Measurements from ENCODE around the gene SIRT5. TPM values are rescaled to one million over a fixed set of nuclear protein-coding genes. Genes with fewer than 3 reads are reported as not detected.

Gene SIRT5
- total RNA-seq, 1 experiment from 2014 or later, result 14.3 TPM

- H3K9ac ChIP-seq (ENCODE audit: extremely low read depth, insufficient read length, low read length), result no peak overlapping the region
- no peaks in the 10 kb centered on the region for H3K23me2 ChIP-seq (ENCODE audit: insufficient read length, low read depth, low read length, poor library complexity, severe bottlenecking)
- Mint-ChIP-seq H3K36me3 (ENCODE audit: insufficient read depth in 1 of 3, low read depth in 3 of 3) (peaks cover 0 to 12% (median 2%) of the 10 kb centered on the region in 3 experiments; a peak in 2 of 7 replicates), H3K4me3 (no peak overlapping the region), H3K27me3 (ENCODE audit: low read depth) (no peaks in the 10 kb centered on the region; the same call in 1 of the 2 replicates), H3K27ac (peak overlapping the region in 1 of 3 experiments; percentile 74; a peak in 3 of 7 replicates), H3K9me3 (peaks cover 7 to 10% of the 10 kb centered on the region in 2 experiments), H3K4me1 (peaks cover 54 to 60% of the 10 kb centered on the region in 2 experiments)
- no peak overlapping the region for H3K27ac ChIP-seq (ENCODE audit: insufficient read length, low read depth, low read length)
- H3K18ac ChIP-seq (ENCODE audit: insufficient read length, low read depth, low read length), result no peak overlapping the region
- no peak overlapping the region for H2AFZ ChIP-seq (ENCODE audit: low read length)
- H3K4me2 ChIP-seq (ENCODE audit: insufficient read depth, insufficient read length, low read length), result no peak overlapping the region
- H4K91ac ChIP-seq (ENCODE audit: insufficient read length, low read depth, low read length), result no peak overlapping the region
- no peaks in the 10 kb centered on the region for H4K20me1 ChIP-seq (ENCODE audit: control insufficient read depth, insufficient read depth, insufficient read length)
- DNase-seq, result no peak
- no peaks in the 10 kb centered on the region for H3K9me3 ChIP-seq (ENCODE audit: control insufficient read depth, low read depth, low read length)
- H3K4me1 ChIP-seq (ENCODE audit: insufficient read depth, low read length), result peaks cover 3% of the 10 kb centered on the region; the same call in 1 of the 2 replicates
- H3K23ac ChIP-seq (ENCODE audit: insufficient read length, low read depth, low read length), result no peak overlapping the region
- H4K5ac ChIP-seq (ENCODE audit: insufficient read length, low read depth, low read length), result no peak overlapping the region
- no peak overlapping the region for H2BK120ac ChIP-seq (ENCODE audit: low read depth, low read length, poor library complexity, severe bottlenecking)
- H3K4ac ChIP-seq (ENCODE audit: low read depth, low read length), result no peak overlapping the region
- no peak overlapping the region for H2BK15ac ChIP-seq (ENCODE audit: low read depth, low read length)
- no peak overlapping the region for H2BK12ac ChIP-seq (ENCODE audit: insufficient read length, low read depth, low read length)
- no peak for TF ChIP-seq CTCF (conservative IDR thresholded peaks at IDR 0.05)
- H3T11ph ChIP-seq (ENCODE audit: low read length), result no peak overlapping the region
- H3K56ac ChIP-seq (ENCODE audit: insufficient read length, low read depth, low read length), result no peak overlapping the region
- H3K14ac ChIP-seq (ENCODE audit: insufficient read depth, low read length), result no peak overlapping the region
- no peaks in the 10 kb centered on the region for H3K79me2 ChIP-seq (ENCODE audit: insufficient read depth, low read length)
- no peak overlapping the region for H2BK5ac ChIP-seq (ENCODE audit: insufficient read length, low read length)
- H4K8ac ChIP-seq (replicated peaks; ENCODE audit: insufficient read length, low read depth, low read length), result no peak overlapping the region
- H3K79me1 ChIP-seq (ENCODE audit: insufficient read depth, low read depth, low read length, poor library complexity, severe bottlenecking), result no peaks in the 10 kb centered on the region
- H2BK20ac ChIP-seq (ENCODE audit: low read depth, low read length, poor library complexity, severe bottlenecking), result no peak overlapping the region
- no peaks in the 10 kb centered on the region for H3K27me3 ChIP-seq (ENCODE audit: insufficient read depth, low read length)
- H2AK5ac ChIP-seq (ENCODE audit: insufficient read length, low read length), result no peak overlapping the region
Observed at GRCh38 chr6:13545885-13546284, 28.5 kb upstream of the SIRT5 start.
